GM12891 (cell line): ENCODE data around the gene EID2.

Source experiments
- POLR2A ChIP-seq: IDR thresholded peaks from 2 replicates; pipeline ENCODE4 v1.6.1; 2011; ENCODE audit warnings: low read depth, low read length, control low read depth
- POLR2AphosphoS5 ChIP-seq: IDR thresholded peaks from 2 replicates; pipeline ENCODE4 v1.6.1; 2011; ENCODE audit warnings: low read depth, low read length, control low read depth

- TF ChIP-seq POLR2A (no peak), POLR2AphosphoS5 (no peak)
Measured at GRCh38 chr19:39507715-39508364, 32.1 kb downstream of the EID2 start.
